Fibroblast of skin of left quadriceps (primary cell): ENCODE measurements around the gene SCTR.

ENCODE experiments used
- DNase-seq, 2 experiments: peaks; one replicate each; pipeline ENCODE4 v3.0.0-alpha.2; 2013; ENCODE audit warnings: low read depth in 2 of 2

The SCTR gene

GRCh38 chr2:119523383-119523951 lies 816 bp downstream of the SCTR start:
- DNase-seq, result no peak

DNA sequence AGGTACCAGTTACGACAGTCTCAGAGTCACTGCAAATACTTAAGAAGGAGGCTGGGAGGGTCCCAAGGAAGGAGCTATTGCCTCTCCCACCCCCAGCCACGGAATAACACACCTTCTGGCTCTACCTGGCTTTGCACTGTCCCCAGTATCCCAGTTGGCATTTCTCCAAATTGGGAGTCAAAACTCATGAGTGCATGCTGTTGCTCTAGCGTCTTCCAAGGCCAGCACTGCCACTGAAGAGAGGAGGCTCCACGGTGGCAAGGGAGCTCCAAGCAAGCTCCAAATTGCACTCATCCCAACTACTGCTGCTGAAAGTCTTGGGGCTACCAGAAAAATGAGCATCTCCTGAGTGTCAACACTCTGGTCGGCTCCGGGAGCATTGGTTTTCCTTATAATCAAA lies 1.6 kb downstream of the SCTR start:
- no peak for DNase-seq

- DNase-seq, result no peak
Measured at GRCh38 chr2:119521433-119522050, 2.7 kb downstream of the SCTR start.

DNA sequence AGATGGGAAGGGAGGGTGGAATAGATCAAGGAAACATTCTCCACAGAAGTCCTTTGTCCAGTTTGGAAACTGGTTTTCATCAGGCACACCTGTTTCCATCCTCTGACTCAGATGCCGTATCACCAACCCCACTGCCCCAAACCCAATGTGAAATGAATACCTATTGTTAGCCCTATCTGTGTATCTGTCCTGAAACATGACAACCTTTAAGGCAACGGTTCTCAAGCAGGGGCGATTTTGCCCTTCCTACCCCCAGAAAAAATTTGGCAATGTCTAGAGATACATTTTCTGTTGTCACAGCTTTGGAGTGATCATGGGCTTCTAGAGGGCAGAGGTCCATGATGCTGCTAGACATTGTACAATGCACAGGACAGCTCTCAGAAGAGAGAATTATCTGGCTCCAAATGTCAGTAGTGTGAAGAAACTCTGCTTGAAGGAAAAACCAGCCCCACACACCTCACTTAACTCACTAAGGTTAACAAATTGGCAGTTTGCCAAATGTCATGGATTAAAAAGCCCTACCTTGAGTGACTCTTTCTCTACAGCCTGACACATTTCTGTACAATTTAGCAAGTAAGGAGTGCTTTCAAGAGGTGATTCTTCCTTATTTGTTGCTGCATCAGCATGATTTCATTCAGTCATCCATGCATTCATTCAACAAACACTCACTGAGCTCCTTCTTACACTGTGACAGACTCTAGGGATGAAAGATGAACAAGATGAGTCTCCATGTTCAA lies 3.4 kb downstream of the SCTR start:
- no peak for DNase-seq

DNA sequence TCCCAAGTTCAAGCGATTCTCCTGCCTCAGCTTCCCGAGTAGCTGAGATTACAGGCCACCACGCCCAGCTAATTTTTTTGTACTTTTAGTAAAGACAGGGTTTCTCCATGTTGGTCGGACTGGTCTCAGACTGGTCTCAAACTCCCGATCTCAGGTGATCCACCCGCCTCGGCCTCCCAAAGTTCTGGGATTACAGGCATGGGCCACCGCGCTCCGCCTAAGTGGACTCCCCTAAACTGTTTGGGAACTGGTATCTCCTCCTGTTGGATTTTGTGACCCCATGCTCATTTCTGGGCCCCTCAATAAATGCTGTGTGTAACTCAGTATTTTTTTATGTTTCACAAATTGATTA lies 5.2 kb downstream of the SCTR start:
- DNase-seq, result no peak

DNA sequence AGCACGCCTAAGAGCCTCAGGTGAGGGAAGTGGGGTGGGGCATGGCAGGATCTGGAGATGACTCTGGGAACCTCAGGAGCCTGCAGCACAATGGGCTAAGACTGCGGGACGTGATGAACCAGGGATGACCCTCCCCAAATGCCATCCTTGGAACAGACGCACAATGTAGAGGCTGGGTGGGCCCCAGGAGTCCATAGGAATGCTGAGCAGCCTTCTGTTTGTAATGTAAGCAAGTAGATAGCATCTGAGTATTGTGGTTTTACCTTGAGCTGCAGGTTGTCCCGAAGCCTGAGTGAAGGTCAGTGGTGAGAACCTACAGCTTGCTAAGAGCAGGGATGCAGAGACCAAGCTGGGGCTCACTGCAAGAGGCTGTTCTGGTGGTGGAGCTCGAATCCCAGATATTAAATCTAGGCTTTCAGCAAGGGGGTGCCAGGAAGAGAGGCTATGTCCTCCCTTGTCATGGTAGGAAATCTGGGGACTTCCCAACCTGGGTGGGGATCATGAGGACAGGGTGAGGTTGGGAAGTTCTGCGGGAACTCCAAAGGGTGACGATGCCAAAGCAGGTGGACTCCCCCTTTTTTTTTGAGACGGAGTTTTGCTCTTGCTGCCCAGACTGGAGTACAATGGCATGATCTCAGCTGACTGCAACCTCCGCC lies 5.8 kb downstream of the SCTR start:
- no peak for DNase-seq

GRCh38 chr2:119517433-119517832 lies 6.8 kb downstream of the SCTR start:
- DNase-seq, result peak; percentile 3 to 12

DNA sequence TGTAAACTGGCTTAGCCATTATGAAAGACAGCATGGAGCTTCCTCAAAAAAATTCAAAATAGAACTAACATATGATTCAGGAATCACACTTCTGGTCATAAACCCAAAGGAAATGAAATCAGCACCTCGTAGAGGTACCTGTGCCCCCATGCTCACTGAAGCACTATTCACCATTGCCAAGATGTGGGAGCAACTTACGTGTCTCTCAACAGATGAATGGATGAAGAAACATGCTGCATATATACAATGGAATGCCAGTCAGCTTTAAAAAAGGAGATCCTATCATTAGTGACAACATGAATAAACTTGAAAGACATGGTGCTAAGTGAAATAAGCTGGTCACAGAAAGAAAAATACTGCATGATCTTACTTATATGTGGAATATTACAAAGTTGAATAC lies 8.2 kb downstream of the SCTR start:
- no peak for DNase-seq

- DNase-seq, result no peak
Measured at GRCh38 chr2:119513832-119514231, 10.5 kb downstream of the SCTR start.

- DNase-seq, result no peak
Measured at GRCh38 chr2:119512946-119513345, 11.3 kb downstream of the SCTR start.

DNA sequence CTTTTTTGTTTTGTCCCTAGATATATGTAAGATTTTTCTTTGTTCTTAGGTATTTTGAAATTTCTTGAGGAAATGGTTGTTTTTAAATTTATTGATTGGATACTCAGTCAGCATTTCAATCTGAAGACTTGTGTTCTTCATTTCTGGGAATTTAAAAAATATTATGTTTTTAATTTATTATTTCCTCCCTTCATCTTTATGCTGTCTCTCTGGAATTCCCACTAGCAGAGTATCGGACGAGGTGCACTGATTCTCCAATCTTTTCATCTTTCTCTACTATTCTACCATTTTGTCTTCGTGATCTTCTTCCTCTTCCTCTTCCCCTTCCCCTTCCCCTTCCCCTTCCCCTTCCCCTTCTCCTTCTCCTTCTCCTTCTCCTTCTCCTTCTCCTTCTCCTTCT lies 12.3 kb downstream of the SCTR start:
- DNase-seq, result no peak

DNA sequence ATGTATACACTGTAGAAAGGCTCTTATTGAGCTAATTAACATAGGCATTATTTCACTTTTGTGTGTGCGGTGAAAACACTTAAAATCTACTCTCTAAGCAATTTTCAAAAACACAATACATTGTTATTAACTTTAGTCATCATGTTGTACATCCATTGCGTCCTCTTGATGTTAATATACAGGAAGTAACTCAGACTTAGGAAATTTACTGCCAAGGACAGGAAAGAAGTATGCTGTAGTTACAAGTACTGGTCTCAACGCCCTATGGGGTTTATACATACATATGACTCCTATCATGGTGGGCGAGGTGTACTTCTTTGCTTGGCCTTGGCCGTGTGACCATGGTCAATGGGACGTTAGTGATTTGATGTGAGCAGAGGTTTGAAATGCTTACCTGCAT lies 15.5 kb downstream of the SCTR start:
- no peak for DNase-seq

DNA sequence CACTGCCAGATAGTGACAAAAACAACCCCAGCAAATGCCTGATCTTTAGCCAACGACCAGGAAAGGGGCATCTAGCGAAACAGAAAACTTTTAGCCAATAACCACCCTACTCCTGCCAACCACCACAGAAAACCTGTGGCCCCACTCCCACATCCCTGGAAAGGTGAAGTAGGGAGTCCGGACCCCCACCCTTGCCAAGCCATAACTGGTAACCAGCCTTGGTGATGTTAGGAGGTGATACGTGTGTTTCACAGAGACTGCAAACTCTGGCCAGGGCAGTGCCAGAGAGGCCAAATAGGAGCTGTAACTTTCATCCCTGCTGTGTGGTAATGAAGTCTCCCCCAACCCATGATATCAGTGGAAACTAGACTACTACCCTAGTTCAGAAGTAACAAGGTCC lies 27.6 kb downstream of the SCTR start:
- no peak for DNase-seq

DNA sequence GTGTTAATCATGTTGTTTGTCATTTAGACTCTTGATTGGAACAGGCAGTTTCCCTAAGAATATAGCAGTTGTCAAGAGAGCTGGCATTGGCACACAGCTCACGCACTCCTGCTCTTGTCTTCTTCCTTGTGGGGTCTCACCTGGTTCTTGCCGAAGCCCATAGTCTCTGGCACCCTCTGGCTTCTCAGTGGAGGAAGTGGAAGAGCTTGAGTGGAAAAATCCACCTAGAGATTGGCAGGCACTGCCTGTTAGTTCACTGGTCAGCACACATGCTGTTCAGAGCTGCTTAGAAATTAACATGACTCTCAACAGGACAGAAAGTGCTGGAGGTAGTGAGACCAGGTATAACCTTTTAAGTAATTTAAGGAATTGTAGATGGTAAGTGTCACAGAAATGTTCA lies 28.3 kb downstream of the SCTR start:
- no peak for DNase-seq

DNA sequence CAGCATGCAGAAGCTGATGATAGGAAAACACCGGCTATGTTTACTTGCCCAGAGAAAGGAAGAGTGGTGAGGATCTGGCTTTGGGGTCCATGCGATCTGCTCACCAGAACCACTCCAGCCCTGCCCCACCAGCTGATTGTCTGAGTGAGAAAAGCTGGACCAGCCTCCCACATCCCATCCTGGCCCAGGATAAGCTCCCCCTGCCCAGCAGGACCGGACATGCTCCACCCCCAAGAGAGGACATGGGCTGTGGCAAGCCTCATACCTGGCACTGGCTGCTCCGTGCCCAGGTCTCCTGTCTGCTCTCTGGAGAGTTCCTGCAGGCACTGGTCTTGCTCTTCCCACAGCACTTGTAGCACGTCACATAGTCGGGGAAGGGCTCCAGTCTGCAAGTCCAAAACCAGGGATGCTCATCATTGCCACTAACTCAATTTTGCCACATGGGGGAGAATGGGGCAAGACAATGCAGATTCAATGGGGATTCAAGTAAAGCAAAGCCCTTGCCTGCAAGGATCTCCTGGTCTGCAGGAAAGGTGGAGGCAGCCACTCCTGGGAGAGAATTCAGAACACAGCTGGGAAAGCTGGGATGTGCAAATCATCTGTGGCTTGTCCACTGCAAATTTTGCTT lies 30.0 kb downstream of the SCTR start:
- DNase-seq, result no peak

DNA sequence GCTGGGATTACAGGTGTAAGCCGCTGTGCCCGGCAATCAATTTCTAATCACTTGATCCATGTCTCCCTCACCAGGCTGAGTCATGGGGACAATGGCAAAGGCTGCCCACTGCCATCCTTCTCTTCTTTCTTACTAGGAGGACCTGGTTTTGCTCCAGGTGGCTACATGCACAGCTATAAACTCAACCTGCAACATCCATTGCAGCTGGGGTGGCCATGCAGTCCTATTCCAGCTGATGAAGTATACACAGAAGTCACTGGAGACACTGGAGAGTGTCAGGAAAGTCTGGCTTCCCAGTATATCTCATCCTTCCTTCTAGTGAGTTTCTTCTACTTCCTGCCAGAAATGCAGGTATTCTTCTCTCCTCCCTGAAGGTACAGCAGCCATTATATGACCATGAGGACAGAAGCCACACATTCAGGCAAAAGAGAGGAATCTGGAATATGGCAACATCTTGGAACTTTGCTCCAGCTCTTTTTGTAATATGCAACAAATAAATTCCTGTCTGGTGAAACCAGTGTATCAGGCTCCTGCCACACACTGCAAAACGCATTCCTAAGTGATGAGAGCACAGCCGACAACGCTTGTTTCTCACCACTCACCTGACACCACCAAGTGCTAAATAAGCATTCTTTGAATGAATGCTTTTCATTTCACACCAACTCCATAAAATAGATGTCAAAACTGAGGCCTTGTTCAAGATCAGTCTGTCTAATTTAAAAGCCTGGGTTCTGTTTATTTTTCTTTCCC lies 32.3 kb downstream of the SCTR start:
- peak; percentile 55 to 61 for DNase-seq

- no peak for DNase-seq
Measured at GRCh38 chr2:119490653-119491195, 33.6 kb downstream of the SCTR start.

DNA sequence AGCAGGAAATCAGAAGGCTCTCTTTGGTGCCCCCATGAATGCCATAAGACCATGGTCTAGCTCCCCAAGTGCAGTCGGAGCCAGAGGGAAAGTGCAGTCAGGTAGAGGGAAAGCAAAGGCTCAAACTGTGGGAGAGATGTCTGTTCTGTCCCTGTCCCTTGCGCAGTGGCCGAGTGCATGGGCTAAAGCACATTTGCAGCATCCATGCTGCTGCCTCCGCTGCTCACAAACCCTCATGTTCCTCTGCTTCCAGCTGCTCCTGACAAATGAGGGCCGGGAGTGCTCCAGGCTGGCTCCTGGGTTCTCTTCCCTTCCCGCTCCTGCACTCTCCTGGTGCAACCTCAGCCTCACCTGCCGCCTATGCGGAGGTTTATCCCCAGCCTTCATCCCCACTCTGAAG lies 34.2 kb downstream of the SCTR start:
- DNase-seq, result no peak

DNA sequence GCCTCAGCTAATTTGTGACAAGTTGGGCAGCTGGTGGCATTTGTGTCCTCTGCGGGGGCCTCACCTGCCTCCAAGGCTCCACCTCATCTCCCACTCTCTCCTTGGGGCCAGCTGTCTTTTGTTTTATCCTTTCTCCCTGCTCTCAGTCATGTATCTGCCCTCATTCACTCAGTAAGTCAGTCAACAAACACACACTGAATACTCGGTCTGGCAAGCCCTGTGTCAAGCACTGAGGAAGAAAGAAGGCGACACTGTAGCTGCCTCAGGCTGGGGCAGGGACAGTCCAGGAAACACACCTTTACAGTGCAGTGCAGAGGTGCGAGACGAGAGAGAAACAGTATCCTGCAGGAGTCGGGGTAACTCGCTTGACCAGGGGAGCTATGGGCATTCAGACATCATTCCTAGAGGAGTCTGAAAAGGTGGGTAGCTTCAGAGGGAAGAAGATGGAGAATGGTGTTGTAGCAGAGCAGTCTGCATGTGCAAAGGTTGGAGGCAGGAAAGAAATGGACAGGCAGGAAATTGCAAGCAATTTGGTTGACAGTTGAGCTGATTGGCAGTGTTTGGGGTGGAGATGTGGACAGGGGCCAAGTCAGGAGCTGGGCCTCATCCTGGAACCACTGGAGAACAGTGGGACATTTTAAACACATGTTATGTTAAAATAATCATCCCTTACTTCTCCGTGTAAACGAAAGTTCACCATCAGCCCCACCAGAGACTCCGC lies 34.9 kb downstream of the SCTR start:
- no peak for DNase-seq

DNA sequence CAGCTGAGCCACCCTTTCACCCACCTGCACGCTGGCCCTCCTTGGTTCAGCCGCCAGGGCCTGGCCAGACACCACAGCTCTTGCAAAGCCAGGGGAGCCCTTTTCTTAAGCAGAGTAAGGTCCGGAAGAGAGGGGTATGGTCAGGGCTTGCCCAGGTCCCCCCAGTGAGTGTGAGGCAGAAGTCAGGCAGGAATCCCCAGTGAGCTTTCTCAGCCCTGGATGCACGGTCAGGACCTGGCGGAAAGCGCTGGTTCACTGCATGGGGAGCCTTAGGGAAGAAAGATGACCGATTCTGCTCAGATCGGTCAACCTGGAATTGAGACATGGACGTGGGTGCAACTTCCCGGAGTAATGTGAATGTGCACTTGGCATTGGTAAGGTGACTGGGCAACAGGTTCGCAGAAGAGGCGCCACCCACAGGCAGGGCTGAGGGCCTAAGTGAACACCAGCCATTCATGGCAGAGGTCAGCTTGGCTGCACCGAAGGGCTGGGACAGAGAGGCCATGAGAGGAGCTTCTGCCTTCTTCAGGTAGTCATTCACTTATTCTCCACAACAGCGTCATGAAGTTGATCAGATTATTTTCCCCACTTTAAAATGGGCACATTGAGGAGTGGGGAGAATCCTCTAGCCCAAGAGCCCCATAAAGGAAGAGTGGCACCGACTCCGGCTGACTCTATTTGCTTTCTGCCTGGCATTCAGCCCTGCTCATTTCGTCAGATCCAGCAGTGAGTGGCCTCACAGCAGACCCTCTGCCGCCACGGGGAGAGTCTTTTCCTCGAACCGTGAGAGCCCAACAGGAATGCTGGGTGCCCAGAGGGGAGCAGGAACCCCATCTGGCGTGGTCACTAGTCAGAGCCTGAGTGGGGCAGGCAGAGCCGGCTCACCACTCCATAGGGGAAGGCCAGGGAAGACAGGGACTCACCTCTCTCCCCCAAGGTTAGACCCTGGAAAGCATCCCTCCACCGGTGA lies 35.8 kb downstream of the SCTR start:
- DNase-seq, result no peak
